WTC11 (cell line): ENCODE data around the gene MMP24. TPM values are rescaled to one million over a fixed set of nuclear protein-coding genes. Genes with fewer than 3 reads are reported as not detected.

Experiments used
- ATAC-seq: fragments of 200-7000 bp; cut with Tn5 transposase; 2 replicates; pipeline ENCODE4 v1.10.0; 2021; ENCODE audit warnings: mild to moderate bottlenecking, moderate library complexity
- CTCF ChIA-PET: fragments of 300-600 bp; sonication (Branson Sonifier 250); formaldehyde crosslinking; loops from one replicate; lab custom pipeline; 2021; ENCODE audit warnings: antibody characterized with exemption; lab: Charles Lee
- POLR2A ChIA-PET: fragments of 350-600 bp; sonication (Branson Sonifier 250); formaldehyde crosslinking; loops from one replicate; lab custom pipeline; 2021; ENCODE audit warnings: antibody characterized with exemption; lab: Charles Lee
- DNase-seq: peaks from one replicate; pipeline ENCODE4 v3.0.0; 2021; ENCODE audit warnings: low spot score
- H3K27ac Mint-ChIP-seq: 2 replicates; pipeline ENCODE4 v1.8.0; 2021; ENCODE audit warnings: mixed read lengths
- H3K27me3 Mint-ChIP-seq: 2 replicates; pipeline ENCODE4 v1.8.0; 2021; ENCODE audit warnings: low read depth, mild to moderate bottlenecking, moderate library complexity, mixed read lengths
- H3K36me3 Mint-ChIP-seq: 2 replicates; pipeline ENCODE4 v1.8.0; 2021; ENCODE audit warnings: mixed read lengths
- H3K4me1 Mint-ChIP-seq: 2 replicates; pipeline ENCODE4 v1.8.0; 2022; ENCODE audit warnings: mixed read lengths
- H3K4me3 Mint-ChIP-seq: 2 replicates; pipeline ENCODE4 v1.8.0; 2021; ENCODE audit warnings: mild to moderate bottlenecking, moderate library complexity, mixed read lengths
- H3K9me3 Mint-ChIP-seq: 2 replicates; pipeline ENCODE4 v1.8.0; 2021; ENCODE audit warnings: mixed read lengths
- AFF4 ChIP-seq: sonication (generic); formaldehyde crosslinking; IDR thresholded peaks from 2 replicates; pipeline ENCODE4 v1.8.1; 2023; ENCODE audit warnings: mild to moderate bottlenecking, missing genetic modification reagents, borderline replicate concordance
- AR ChIP-seq: fragments of 250-450 bp; sonication (Bioruptor Pico); IDR thresholded peaks from 2 replicates; pipeline ENCODE4 v1.9.0; 2021; ENCODE audit warnings: mild to moderate bottlenecking
- ATF2 ChIP-seq: sonication (generic); formaldehyde crosslinking; IDR thresholded peaks from 2 replicates; pipeline ENCODE4 v1.8.1; 2022; ENCODE audit warnings: low read depth, missing genetic modification reagents, borderline replicate concordance
- ATF3 ChIP-seq: sonication (generic); formaldehyde crosslinking; conservative IDR thresholded peaks from 2 replicates; pipeline ENCODE4 v1.8.1; 2022; ENCODE audit warnings: mild to moderate bottlenecking, missing genetic modification reagents
- CREM ChIP-seq: sonication (generic); formaldehyde crosslinking; IDR thresholded peaks from 2 replicates; pipeline ENCODE4 v1.8.1; 2022; ENCODE audit warnings: mild to moderate bottlenecking, missing genetic modification reagents, moderate library complexity
- CTCF ChIP-seq: fragments of 200-600 bp; IDR thresholded peaks from 2 replicates; pipeline ENCODE4 v1.8.0; 2022; ENCODE audit warnings: antibody characterized with exemption
- EMX1 ChIP-seq: fragments of 250-450 bp; sonication (Bioruptor Pico); IDR thresholded peaks from 2 replicates; pipeline ENCODE4 v1.8.0; 2021; ENCODE audit warnings: mild to moderate bottlenecking
- GTF2I ChIP-seq: fragments of 250-450 bp; sonication (Bioruptor Pico); conservative IDR thresholded peaks from 2 replicates; pipeline ENCODE4 v1.4.0; 2021; ENCODE audit warnings: mild to moderate bottlenecking
- HMGA2 ChIP-seq: fragments of 250-450 bp; sonication (Bioruptor Pico); IDR thresholded peaks from 2 replicates; pipeline ENCODE4 v1.4.0; 2021; ENCODE audit warnings: mild to moderate bottlenecking, moderate library complexity
- JUN ChIP-seq: sonication (generic); formaldehyde crosslinking; IDR thresholded peaks from 2 replicates; pipeline ENCODE4 v1.8.0; 2023; ENCODE audit warnings: mild to moderate bottlenecking, missing genetic modification reagents
- KAT7 ChIP-seq: sonication (generic); formaldehyde crosslinking; IDR thresholded peaks from 2 replicates; pipeline ENCODE4 v1.8.1; 2023; ENCODE audit warnings: missing genetic modification reagents, mild to moderate bottlenecking, borderline replicate concordance
- MXD4 ChIP-seq: fragments of 250-450 bp; sonication (Bioruptor Pico); IDR thresholded peaks from 2 replicates; pipeline ENCODE4 v1.8.0; 2021; ENCODE audit warnings: mild to moderate bottlenecking, moderate library complexity, borderline replicate concordance
- NFYB ChIP-seq: sonication (generic); formaldehyde crosslinking; conservative IDR thresholded peaks from 2 replicates; pipeline ENCODE4 v1.8.0; 2022; ENCODE audit warnings: low read depth, missing genetic modification reagents
- USF1 ChIP-seq: sonication (generic); formaldehyde crosslinking; IDR thresholded peaks from 2 replicates; pipeline ENCODE4 v1.8.0; 2022; ENCODE audit warnings: mild to moderate bottlenecking, missing genetic modification reagents
- ZNF121 ChIP-seq: sonication (generic); formaldehyde crosslinking; IDR thresholded peaks from 2 replicates; pipeline ENCODE4 v1.8.0; 2023; ENCODE audit warnings: missing genetic modification reagents
- ZNF219 ChIP-seq: sonication (generic); formaldehyde crosslinking; IDR thresholded peaks from 2 replicates; pipeline ENCODE4 v1.8.0; 2023; ENCODE audit warnings: missing genetic modification reagents, mild to moderate bottlenecking, borderline replicate concordance
- ZNF317 ChIP-seq: sonication (generic); formaldehyde crosslinking; IDR thresholded peaks from 2 replicates; pipeline ENCODE4 v1.8.1; 2023; ENCODE audit warnings: low read depth, mild to moderate bottlenecking, moderate library complexity, missing genetic modification reagents, borderline replicate concordance
- ZNF416 ChIP-seq: fragments of 250-450 bp; sonication (Bioruptor Pico); IDR thresholded peaks from 2 replicates; pipeline ENCODE4 v1.9.0; 2021; ENCODE audit warnings: mild to moderate bottlenecking, inconsistent platforms
- ZNF423 ChIP-seq: fragments of 250-450 bp; sonication (Bioruptor Pico); IDR thresholded peaks from 2 replicates; pipeline ENCODE4 v2.1.2; 2022; ENCODE audit warnings: mild to moderate bottlenecking, moderate library complexity
- ZNF532 ChIP-seq: fragments of 250-450 bp; sonication (Bioruptor Pico); IDR thresholded peaks from 2 replicates; pipeline ENCODE4 v1.9.0; 2021; ENCODE audit warnings: mild to moderate bottlenecking, borderline replicate concordance
- total RNA-seq: library from RNA; stranded (reverse); gene quantifications from 3 replicates; pipeline ENCODE4 v1.2.3, GENCODE V29; 2021

MMP24 gene
- total RNA-seq, 1 experiment from 2014 or later: 16.8 TPM

- no peak for TF ChIP-seq ZNF532
- TF ChIP-seq ATF3 (CRISPR knock-in tag): no peak
- TF ChIP-seq KAT7 (CRISPR knock-in tag): no peak
- TF ChIP-seq ZNF219 (CRISPR knock-in tag): no peak
- TF ChIP-seq CTCF: no peak
- no peak for TF ChIP-seq GTF2I (CRISPR knock-in tag)
- TF ChIP-seq JUN (CRISPR knock-in tag): no peak
- TF ChIP-seq ZNF416 (CRISPR knock-in tag): no peak
- TF ChIP-seq EMX1 (CRISPR knock-in tag): no peak
- TF ChIP-seq ZNF121 (CRISPR knock-in tag): no peak
- no peak for TF ChIP-seq HMGA2 (CRISPR knock-in tag)
Observed at GRCh38 chr20:35316086-35316485, 89.6 kb downstream of the MMP24 start (continued).

GRCh38 chr20:35317416-35318210 lies 91.1 kb downstream of the MMP24 start:
- ATAC-seq: no peak
- no peaks in the 10 kb centered on the region for H3K27me3 Mint-ChIP-seq
- TF ChIP-seq CREM (CRISPR knock-in tag) (no peak), ZNF423 (no peak), USF1 (CRISPR knock-in tag) (no peak), ZNF219 (CRISPR knock-in tag) (no peak), ATF2 (no peak), NFYB (CRISPR knock-in tag) (no peak), HMGA2 (CRISPR knock-in tag) (no peak), MXD4 (CRISPR knock-in tag) (no peak), AR (CRISPR knock-in tag) (no peak), AFF4 (CRISPR knock-in tag) (no peak), ZNF317 (CRISPR knock-in tag) (no peak)

More at GRCh38 chr20:35317416-35318210, 91.1 kb downstream of the MMP24 start:
- Mint-ChIP-seq H3K4me3 (no peak overlapping the region), H3K27ac (peak overlapping the region; percentile 19; the same call in 1 of the 2 replicates), H3K36me3 (peaks cover 2% of the 10 kb centered on the region), H3K9me3 (no peaks in the 10 kb centered on the region), H3K4me1 (peaks cover 20% of the 10 kb centered on the region)
- ChIA-PET CTCF (interaction anchor here (1.2 to 3.5 kb wide), 6 partner anchors 11 to 173 kb away, joined by 3 to 19 read pairs (median 6); no protein-coding TSS in a partner anchor), POLR2A (no interaction called here)
- no peak for DNase-seq
